ENCODE data around the gene PKD1. TPM values are rescaled to one million over a fixed set of nuclear protein-coding genes. Genes with fewer than 3 reads are reported as not detected.

The PKD1 gene
- total and polyA plus RNA-seq, 2 of the 13 experiments (the other 11 are each of a cell fraction or from before 2014, with no cell fraction given), result 22.1 to 23.0 TPM

DNA sequence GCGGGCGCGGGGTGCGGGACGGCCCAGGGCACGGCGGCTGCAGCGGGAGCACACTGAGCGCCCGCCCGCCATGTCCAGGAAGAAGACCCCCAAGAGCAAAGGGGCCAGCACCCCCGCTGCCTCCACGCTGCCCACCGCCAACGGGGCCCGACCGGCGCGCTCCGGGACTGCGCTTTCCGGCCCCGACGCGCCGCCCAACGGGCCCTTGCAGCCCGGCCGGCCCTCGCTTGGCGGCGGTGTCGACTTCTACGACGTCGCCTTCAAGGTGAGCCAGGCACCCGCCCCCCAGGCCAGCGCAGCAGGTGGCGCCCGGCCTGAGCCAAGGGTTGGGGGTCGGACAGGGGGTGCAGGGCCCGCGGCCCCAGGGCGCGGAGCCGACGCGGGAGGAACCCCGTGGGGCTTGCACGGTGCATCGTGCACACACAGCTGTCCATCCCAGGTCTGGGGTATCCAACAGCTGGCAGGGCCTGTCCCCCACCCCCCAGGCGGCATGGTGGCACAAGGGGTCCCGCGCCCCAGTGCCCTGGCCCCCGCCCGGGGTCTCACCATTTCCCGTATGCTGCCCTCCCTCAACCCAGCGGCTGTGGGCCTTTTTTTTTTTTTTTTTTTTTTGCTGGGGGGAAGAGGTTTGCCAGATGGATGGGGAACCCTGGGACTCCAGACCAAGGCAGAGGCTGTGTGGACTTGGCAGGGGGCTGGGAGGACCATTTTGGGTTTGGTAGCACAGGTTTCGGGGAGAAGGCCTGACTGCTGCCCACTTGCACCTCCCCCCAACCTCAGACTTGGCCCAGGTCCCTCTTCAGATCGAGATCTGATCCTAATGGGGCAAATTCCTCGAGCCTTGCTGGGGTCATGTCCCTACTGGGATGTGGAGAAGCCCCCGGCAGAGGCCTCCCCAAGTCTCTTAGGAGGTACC is 13.3 kb upstream of the PKD1 start (continued):
- TF ChIP-seq ZFP62 (CRISPR knock-in tag; IDR thresholded peaks at IDR 0.05), result no peak
- TF ChIP-seq, protein P1, sequence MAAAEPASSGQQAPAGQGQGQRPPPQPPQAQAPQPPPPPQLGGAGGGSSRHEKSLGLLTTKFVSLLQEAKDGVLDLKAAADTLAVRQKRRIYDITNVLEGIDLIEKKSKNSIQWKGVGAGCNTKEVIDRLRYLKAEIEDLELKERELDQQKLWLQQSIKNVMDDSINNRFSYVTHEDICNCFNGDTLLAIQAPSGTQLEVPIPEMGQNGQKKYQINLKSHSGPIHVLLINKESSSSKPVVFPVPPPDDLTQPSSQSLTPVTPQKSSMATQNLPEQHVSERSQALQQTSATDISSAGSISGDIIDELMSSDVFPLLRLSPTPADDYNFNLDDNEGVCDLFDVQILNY (CRISPR knock-in tag; conservative IDR thresholded peaks at IDR 0.05), result no peak
- no peak for TF ChIP-seq SP2 (CRISPR knock-in tag; IDR thresholded peaks at IDR 0.05)
- TF ChIP-seq ATF7 (IDR thresholded peaks at IDR 0.05), result no peak
- no peak for TF ChIP-seq ATF7 (CRISPR knock-in tag; IDR thresholded peaks at IDR 0.05)
- TF ChIP-seq, protein P2, sequence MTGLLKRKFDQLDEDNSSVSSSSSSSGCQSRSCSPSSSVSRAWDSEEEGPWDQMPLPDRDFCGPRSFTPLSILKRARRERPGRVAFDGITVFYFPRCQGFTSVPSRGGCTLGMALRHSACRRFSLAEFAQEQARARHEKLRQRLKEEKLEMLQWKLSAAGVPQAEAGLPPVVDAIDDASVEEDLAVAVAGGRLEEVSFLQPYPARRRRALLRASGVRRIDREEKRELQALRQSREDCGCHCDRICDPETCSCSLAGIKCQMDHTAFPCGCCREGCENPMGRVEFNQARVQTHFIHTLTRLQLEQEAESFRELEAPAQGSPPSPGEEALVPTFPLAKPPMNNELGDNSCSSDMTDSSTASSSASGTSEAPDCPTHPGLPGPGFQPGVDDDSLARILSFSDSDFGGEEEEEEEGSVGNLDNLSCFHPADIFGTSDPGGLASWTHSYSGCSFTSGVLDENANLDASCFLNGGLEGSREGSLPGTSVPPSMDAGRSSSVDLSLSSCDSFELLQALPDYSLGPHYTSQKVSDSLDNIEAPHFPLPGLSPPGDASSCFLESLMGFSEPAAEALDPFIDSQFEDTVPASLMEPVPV (CRISPR knock-in tag; IDR thresholded peaks at IDR 0.05), result peak; percentile 40; the same call in 1 of the 2 replicates
- TF ChIP-seq ZBTB42 (CRISPR knock-in tag; IDR thresholded peaks at IDR 0.05), result no peak; the same call in 1 of the 2 replicates
- no peak for TF ChIP-seq MAF1 (CRISPR knock-in tag; IDR thresholded peaks at IDR 0.05; ENCODE audit: borderline replicate concordance)
- TF ChIP-seq, protein P3, sequence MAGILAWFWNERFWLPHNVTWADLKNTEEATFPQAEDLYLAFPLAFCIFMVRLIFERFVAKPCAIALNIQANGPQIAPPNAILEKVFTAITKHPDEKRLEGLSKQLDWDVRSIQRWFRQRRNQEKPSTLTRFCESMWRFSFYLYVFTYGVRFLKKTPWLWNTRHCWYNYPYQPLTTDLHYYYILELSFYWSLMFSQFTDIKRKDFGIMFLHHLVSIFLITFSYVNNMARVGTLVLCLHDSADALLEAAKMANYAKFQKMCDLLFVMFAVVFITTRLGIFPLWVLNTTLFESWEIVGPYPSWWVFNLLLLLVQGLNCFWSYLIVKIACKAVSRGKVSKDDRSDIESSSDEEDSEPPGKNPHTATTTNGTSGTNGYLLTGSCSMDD (CRISPR knock-in tag; IDR thresholded peaks at IDR 0.05), result no peak
- no peak for TF ChIP-seq ZNF143 (CRISPR knock-in tag; IDR thresholded peaks at IDR 0.05)
- TF ChIP-seq, protein P4, sequence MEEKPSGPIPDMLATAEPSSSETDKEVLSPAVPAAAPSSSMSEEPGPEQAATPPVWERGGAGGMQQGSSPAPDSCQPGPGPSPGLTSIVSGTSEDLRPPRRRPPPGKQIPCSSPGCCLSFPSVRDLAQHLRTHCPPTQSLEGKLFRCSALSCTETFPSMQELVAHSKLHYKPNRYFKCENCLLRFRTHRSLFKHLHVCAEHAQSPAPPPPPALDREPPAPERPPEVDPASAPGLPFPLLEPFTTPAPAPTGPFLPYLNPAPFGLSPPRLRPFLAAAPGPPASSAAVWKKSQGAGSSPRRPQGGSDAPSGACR (CRISPR knock-in tag; IDR thresholded peaks at IDR 0.05), result peak; percentile 43; the same call in 1 of the 2 replicates
- TF ChIP-seq, protein P5, sequence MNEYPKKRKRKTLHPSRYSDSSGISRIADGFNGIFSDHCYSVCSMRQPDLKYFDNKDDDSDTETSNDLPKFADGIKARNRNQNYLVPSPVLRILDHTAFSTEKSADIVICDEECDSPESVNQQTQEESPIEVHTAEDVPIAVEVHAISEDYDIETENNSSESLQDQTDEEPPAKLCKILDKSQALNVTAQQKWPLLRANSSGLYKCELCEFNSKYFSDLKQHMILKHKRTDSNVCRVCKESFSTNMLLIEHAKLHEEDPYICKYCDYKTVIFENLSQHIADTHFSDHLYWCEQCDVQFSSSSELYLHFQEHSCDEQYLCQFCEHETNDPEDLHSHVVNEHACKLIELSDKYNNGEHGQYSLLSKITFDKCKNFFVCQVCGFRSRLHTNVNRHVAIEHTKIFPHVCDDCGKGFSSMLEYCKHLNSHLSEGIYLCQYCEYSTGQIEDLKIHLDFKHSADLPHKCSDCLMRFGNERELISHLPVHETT (CRISPR knock-in tag; conservative IDR thresholded peaks at IDR 0.05), result no peak
- TF ChIP-seq, protein P6, sequence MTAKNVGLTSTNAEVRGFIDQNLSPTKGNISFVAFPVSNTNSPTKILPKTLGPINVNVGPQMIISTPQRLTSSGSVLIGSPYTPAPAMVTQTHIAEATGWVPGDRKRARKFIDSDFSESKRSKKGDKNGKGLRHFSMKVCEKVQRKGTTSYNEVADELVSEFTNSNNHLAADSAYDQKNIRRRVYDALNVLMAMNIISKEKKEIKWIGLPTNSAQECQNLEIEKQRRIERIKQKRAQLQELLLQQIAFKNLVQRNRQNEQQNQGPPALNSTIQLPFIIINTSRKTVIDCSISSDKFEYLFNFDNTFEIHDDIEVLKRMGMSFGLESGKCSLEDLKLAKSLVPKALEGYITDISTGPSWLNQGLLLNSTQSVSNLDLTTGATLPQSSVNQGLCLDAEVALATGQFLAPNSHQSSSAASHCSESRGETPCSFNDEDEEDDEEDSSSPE (CRISPR knock-in tag; IDR thresholded peaks at IDR 0.05), result no peak
- TF ChIP-seq, protein P7, sequence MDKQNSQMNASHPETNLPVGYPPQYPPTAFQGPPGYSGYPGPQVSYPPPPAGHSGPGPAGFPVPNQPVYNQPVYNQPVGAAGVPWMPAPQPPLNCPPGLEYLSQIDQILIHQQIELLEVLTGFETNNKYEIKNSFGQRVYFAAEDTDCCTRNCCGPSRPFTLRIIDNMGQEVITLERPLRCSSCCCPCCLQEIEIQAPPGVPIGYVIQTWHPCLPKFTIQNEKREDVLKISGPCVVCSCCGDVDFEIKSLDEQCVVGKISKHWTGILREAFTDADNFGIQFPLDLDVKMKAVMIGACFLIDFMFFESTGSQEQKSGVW (CRISPR knock-in tag; IDR thresholded peaks at IDR 0.05; ENCODE audit: borderline replicate concordance), result no peak
- TF ChIP-seq, protein P8, sequence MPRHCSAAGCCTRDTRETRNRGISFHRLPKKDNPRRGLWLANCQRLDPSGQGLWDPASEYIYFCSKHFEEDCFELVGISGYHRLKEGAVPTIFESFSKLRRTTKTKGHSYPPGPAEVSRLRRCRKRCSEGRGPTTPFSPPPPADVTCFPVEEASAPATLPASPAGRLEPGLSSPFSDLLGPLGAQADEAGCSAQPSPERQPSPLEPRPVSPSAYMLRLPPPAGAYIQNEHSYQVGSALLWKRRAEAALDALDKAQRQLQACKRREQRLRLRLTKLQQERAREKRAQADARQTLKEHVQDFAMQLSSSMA (CRISPR knock-in tag; IDR thresholded peaks at IDR 0.05), result no peak
- no peak for TF ChIP-seq ASH2L (IDR thresholded peaks at IDR 0.05; ENCODE audit: insufficient read length, low read depth, low read length)
- TF ChIP-seq, protein P9, sequence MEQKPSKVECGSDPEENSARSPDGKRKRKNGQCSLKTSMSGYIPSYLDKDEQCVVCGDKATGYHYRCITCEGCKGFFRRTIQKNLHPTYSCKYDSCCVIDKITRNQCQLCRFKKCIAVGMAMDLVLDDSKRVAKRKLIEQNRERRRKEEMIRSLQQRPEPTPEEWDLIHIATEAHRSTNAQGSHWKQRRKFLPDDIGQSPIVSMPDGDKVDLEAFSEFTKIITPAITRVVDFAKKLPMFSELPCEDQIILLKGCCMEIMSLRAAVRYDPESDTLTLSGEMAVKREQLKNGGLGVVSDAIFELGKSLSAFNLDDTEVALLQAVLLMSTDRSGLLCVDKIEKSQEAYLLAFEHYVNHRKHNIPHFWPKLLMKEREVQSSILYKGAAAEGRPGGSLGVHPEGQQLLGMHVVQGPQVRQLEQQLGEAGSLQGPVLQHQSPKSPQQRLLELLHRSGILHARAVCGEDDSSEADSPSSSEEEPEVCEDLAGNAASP (CRISPR knock-in tag; IDR thresholded peaks at IDR 0.05; ENCODE audit: borderline replicate concordance), result no peak
- TF ChIP-seq ZNF772 (CRISPR knock-in tag; IDR thresholded peaks at IDR 0.05), result no peak
